Progenitor cell of endocrine pancreas (in vitro differentiated cells): ENCODE results near the gene TFB1M. TPM values are rescaled to one million over a fixed set of nuclear protein-coding genes. Genes with fewer than 3 reads are reported as not detected.

Experiments used
- DNase-seq: peaks from one replicate; pipeline ENCODE4 v3.0.0; 2021; ENCODE audit warnings: low spot score; ENCODE audit not compliant: unreplicated experiment
- H3K27ac Mint-ChIP-seq: 2 replicates; pipeline ENCODE4 v1.8.0; 2021; ENCODE audit warnings: mild to moderate bottlenecking, moderate library complexity, mixed read lengths
- H3K27me3 Mint-ChIP-seq: 2 replicates; pipeline ENCODE4 v1.8.0; 2021; ENCODE audit warnings: mixed read lengths
- H3K36me3 Mint-ChIP-seq: 2 replicates; pipeline ENCODE4 v1.8.0; 2022; ENCODE audit warnings: mixed read lengths; ENCODE audit not compliant: insufficient read depth
- H3K4me1 Mint-ChIP-seq: 2 replicates; pipeline ENCODE4 v1.8.0; 2021; ENCODE audit warnings: low read depth, mixed read lengths
- H3K4me3 Mint-ChIP-seq: 2 replicates; pipeline ENCODE4 v1.8.0; 2021; ENCODE audit warnings: low read depth, mild to moderate bottlenecking, moderate library complexity, mixed read lengths
- H3K9me3 Mint-ChIP-seq: 2 replicates; pipeline ENCODE4 v1.8.0; 2021; ENCODE audit warnings: low read depth, mixed read lengths
- total RNA-seq: library from RNA; stranded (reverse); gene quantifications from 2 replicates; pipeline ENCODE4 v1.2.1, GENCODE V29; 2021
- TF ChIP-seq, protein P1 (sequence below): fragments of 200-600 bp; sonication (generic); IDR thresholded peaks from one replicate; pipeline ENCODE4 v1.5.0; 2021; ENCODE audit warnings: antibody characterized with exemption, mild to moderate bottlenecking; ENCODE audit not compliant: unreplicated experiment

TFB1M gene
- total RNA-seq, 1 donor from 2014 or later = 33.2 TPM

- peaks cover 3% of the 10 kb centered on the region for H3K9me3 Mint-ChIP-seq
- no peaks in the 10 kb centered on the region for H3K36me3 Mint-ChIP-seq
- H3K4me1 Mint-ChIP-seq = peaks cover 27% of the 10 kb centered on the region
- DNase-seq = no peak
- H3K27ac Mint-ChIP-seq = peak overlapping the region; percentile 91
- H3K27me3 Mint-ChIP-seq = no peaks in the 10 kb centered on the region
- H3K4me3 Mint-ChIP-seq = peak overlapping the region; percentile 54
- TF ChIP-seq, protein P1, sequence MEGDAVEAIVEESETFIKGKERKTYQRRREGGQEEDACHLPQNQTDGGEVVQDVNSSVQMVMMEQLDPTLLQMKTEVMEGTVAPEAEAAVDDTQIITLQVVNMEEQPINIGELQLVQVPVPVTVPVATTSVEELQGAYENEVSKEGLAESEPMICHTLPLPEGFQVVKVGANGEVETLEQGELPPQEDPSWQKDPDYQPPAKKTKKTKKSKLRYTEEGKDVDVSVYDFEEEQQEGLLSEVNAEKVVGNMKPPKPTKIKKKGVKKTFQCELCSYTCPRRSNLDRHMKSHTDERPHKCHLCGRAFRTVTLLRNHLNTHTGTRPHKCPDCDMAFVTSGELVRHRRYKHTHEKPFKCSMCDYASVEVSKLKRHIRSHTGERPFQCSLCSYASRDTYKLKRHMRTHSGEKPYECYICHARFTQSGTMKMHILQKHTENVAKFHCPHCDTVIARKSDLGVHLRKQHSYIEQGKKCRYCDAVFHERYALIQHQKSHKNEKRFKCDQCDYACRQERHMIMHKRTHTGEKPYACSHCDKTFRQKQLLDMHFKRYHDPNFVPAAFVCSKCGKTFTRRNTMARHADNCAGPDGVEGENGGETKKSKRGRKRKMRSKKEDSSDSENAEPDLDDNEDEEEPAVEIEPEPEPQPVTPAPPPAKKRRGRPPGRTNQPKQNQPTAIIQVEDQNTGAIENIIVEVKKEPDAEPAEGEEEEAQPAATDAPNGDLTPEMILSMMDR = no peak
Observed at GRCh38 chr6:155328074-155328538, 13.8 kb upstream of the TFB1M start.

- peak; percentile 47 for DNase-seq
- TF ChIP-seq, protein P1 = peak; percentile 91
- Mint-ChIP-seq H3K27me3 (no peaks in the 10 kb centered on the region), H3K27ac (peak overlapping the region; percentile 91), H3K36me3 (no peaks in the 10 kb centered on the region), H3K4me1 (peaks cover 27% of the 10 kb centered on the region), H3K4me3 (peak overlapping the region; percentile 59), H3K9me3 (peaks cover 3% of the 10 kb centered on the region)
Observed at GRCh38 chr6:155327326-155328073, 13.2 kb upstream of the TFB1M start.

DNA sequence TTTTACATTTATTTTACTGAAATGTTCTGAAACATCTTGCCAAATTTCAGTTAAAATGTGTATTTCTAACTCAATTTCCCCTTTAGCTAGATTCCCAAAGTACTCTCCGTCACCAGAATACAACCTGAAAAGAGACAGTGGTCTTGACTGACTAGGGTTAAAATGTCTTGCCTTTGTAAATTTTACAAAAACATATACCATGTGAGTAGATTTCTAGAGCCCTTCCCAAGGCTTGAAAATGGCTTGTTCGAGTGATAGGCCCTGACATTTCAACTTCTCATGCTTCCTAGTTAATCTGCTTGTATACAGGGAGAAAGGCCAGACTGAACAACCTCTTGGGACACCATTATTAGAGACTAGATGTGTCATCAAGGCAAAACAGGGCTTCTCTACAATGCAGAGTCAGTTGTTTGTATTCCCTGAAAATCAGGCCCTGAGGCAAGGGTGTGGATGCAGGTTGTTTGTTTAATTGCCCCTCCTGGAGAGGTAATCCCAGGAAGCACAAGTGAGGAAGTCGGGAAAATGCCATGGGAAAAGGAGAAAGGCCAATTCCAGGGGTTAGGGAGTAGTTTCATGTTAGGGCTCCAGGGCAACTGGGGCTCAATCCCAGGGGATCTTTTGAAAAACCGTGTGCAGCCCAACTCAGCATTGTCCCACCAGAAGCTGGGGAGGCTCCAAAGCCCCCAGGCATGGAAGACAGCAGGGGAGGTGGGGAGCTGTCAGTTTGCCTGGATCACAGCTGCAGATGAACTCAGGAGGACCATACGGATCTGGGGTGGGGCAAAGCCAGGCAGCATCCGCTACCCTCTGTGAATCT lies 11.6 kb upstream of the TFB1M start:
- H3K27ac Mint-ChIP-seq = peak overlapping the region; percentile 71
- TF ChIP-seq, protein P1 = no peak
- peaks cover 27% of the 10 kb centered on the region for H3K4me1 Mint-ChIP-seq
- H3K36me3 Mint-ChIP-seq = no peaks in the 10 kb centered on the region
- H3K4me3 Mint-ChIP-seq = no peak overlapping the region
- no peaks in the 10 kb centered on the region for H3K27me3 Mint-ChIP-seq
- no peak for DNase-seq
- H3K9me3 Mint-ChIP-seq = peaks cover 3% of the 10 kb centered on the region

- H3K9me3 Mint-ChIP-seq = no peaks in the 10 kb centered on the region
- H3K4me1 Mint-ChIP-seq = peaks cover 24% of the 10 kb centered on the region
- no peak for DNase-seq
- TF ChIP-seq, protein P1 = no peak
- H3K4me3 Mint-ChIP-seq = no peak overlapping the region
- H3K36me3 Mint-ChIP-seq = no peaks in the 10 kb centered on the region
- H3K27ac Mint-ChIP-seq = no peak overlapping the region
- H3K27me3 Mint-ChIP-seq = no peaks in the 10 kb centered on the region
Observed at GRCh38 chr6:155324993-155325392, 10.7 kb upstream of the TFB1M start.

GRCh38 chr6:155324172-155324571 lies 9.9 kb upstream of the TFB1M start:
- no peaks in the 10 kb centered on the region for H3K36me3 Mint-ChIP-seq
- no peak for DNase-seq
- no peak overlapping the region for H3K4me3 Mint-ChIP-seq
- no peaks in the 10 kb centered on the region for H3K27me3 Mint-ChIP-seq
- H3K4me1 Mint-ChIP-seq = peaks cover 18% of the 10 kb centered on the region
- no peaks in the 10 kb centered on the region for H3K9me3 Mint-ChIP-seq
- TF ChIP-seq, protein P1 = no peak
- H3K27ac Mint-ChIP-seq = no peak overlapping the region
